HEK293T (cell line): Measurements from ENCODE around the gene PDIA4.
"Not testable (repeated sequence)": the region's sequence is repeated elsewhere in the genome, so short reads cannot be mapped to it uniquely, and the experiment has no call there.

Source experiments
- CTCF ChIA-PET: fragments of 350-600 bp; formaldehyde crosslinking; extraction: SDS; loops from one replicate; lab custom pipeline; 2021; ENCODE audit warnings: antibody characterized with exemption, inconsistent platforms; lab: Yijun Ruan, JAX
- POLR2A ChIA-PET: fragments of 350-600 bp; formaldehyde crosslinking; extraction: SDS; loops from one replicate; lab custom pipeline; 2020; ENCODE audit warnings: antibody characterized with exemption, inconsistent platforms; lab: Yijun Ruan, JAX
- DNase-seq: peaks from one replicate; pipeline ENCODE4 v3.0.0; 2012; ENCODE audit warnings: mixed read lengths; ENCODE audit errors: extremely low spot score
- ARNT ChIP-seq: fragments of 450-650 bp; IDR thresholded peaks from 2 replicates; pipeline ENCODE4 v1.6.1; 2017; ENCODE audit warnings: mild to moderate bottlenecking
- BHLHE40 ChIP-seq: fragments of 450-650 bp; IDR thresholded peaks from 2 replicates; pipeline ENCODE4 v1.6.1; 2016; ENCODE audit warnings: mild to moderate bottlenecking, moderate library complexity, borderline replicate concordance
- CTBP1 ChIP-seq: fragments of 450-650 bp; IDR thresholded peaks from 2 replicates; pipeline ENCODE4 v1.6.1; 2016; ENCODE audit warnings: borderline replicate concordance
- ELF4 ChIP-seq: fragments of 450-650 bp; IDR thresholded peaks from 2 replicates; pipeline ENCODE4 v1.6.1; 2017; ENCODE audit warnings: antibody characterized with exemption
- FOXA1 ChIP-seq: fragments of 450-650 bp; IDR thresholded peaks from 2 replicates; pipeline ENCODE4 v1.6.1; 2016; ENCODE audit warnings: mild to moderate bottlenecking
- FOXK2 ChIP-seq: fragments of 450-650 bp; IDR thresholded peaks from 2 replicates; pipeline ENCODE4 v1.6.1; 2016; ENCODE audit warnings: mild to moderate bottlenecking
- FOXM1 ChIP-seq: fragments of 450-650 bp; IDR thresholded peaks from 2 replicates; pipeline ENCODE4 v1.6.1; 2017; ENCODE audit warnings: mild to moderate bottlenecking, borderline replicate concordance
- HDGF ChIP-seq: fragments of 450-650 bp; IDR thresholded peaks from 2 replicates; pipeline ENCODE4 v1.6.1; 2017; ENCODE audit warnings: antibody characterized with exemption, borderline replicate concordance
- L3MBTL2 ChIP-seq: fragments of 450-650 bp; conservative IDR thresholded peaks from 2 replicates; pipeline ENCODE4 v1.6.1; 2016; ENCODE audit warnings: mild to moderate bottlenecking
- LEF1 ChIP-seq: fragments of 450-650 bp; IDR thresholded peaks from 2 replicates; pipeline ENCODE4 v1.6.1; 2017; ENCODE audit warnings: mild to moderate bottlenecking, borderline replicate concordance
- NFRKB ChIP-seq: fragments of 450-650 bp; IDR thresholded peaks from 2 replicates; pipeline ENCODE4 v1.6.1; 2016; ENCODE audit warnings: mild to moderate bottlenecking, moderate library complexity
- SP1 ChIP-seq: fragments of 450-650 bp; IDR thresholded peaks from 2 replicates; pipeline ENCODE4 v1.6.1; 2017
- SUZ12 ChIP-seq: fragments of 450-650 bp; IDR thresholded peaks from 2 replicates; pipeline ENCODE4 v1.6.1; 2016; ENCODE audit warnings: mild to moderate bottlenecking
- TARDBP ChIP-seq: fragments of 450-650 bp; IDR thresholded peaks from 2 replicates; pipeline ENCODE4 v1.6.1; 2016
- ZNF384 ChIP-seq: fragments of 450-650 bp; IDR thresholded peaks from 2 replicates; pipeline ENCODE4 v1.6.1; 2016
- TF ChIP-seq, protein P1 (sequence below): fragments of 450-650 bp; IDR thresholded peaks from 2 replicates; pipeline ENCODE4 v1.6.1; 2016

PDIA4 gene

DNA sequence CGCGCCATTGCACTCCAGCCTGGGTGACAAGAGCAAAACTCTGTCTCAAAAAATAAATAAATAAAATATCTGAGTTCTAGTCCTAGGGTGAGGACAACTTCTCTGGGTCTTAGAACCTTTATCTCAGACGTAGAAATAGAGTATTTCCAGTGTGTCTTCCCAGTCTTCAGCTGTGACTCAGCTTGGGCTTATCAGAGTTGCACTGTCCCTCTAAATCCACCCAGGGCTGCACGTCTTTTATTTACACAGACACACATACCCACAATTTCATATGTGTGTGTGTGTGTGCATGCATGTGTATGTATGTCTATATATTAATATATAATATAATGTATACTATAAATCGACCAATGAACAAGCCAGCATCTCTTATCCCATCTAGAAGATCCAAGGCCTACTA lies 13.0 kb upstream of the PDIA4 start:
- CTCF ChIA-PET: interaction anchor here (1.6 kb wide), 1 partner anchor 24 kb away, joined by 5 read pairs; no protein-coding TSS in a partner anchor
- no peak for DNase-seq
- POLR2A ChIA-PET: interaction anchor here (0.7 to 3.4 kb wide), 2 partner anchors 9 to 12 kb away, joined by 3 to 15 read pairs; no protein-coding TSS in a partner anchor
- TF ChIP-seq CTBP1: no peak

DNA sequence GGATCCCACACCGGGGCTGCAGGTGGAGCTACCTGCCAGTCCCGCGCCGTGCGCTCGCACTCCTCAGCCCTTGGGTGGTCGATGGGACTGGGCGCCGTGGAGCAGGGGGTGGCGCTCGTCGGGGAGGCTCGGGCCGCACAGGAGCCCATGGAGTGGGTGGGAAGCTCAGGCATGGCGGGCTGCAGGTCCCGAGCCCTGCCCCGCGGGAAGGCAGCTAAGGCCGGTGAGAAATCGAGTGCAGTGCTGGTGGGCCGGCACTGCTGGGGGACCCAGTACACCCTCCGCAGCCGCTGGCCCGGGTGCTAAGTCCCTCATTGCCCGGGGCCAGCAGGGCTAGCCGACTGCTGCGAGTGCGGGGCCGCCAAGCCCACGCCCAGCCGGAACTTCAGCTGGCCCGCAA lies 10.3 kb upstream of the PDIA4 start:
- CTCF ChIA-PET, DNase-seq: not testable (repeated sequence)
- POLR2A ChIA-PET: interaction anchor here (3.4 kb wide), 1 partner anchor 10 kb away, joined by 15 read pairs; no protein-coding TSS in a partner anchor

DNA sequence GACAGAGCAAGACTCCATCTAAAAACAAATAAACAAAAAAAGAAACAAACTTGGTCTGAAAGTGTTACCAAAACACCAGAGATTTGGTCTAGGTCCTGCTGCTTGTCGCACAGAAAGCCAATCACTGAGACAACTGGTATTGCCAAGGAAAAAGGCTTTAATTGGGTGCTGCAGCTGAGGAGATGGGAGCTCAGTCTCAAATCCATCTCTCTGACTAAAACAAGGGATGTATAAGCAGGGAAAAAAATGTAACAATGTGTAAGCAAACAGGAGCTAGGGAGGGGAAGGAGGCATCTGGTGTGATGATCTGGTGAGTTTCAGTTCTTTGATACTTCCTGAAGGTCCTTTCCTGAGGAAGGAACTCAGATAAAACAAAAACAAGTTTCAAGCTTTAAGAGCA lies 8.4 kb upstream of the PDIA4 start:
- DNase-seq: no peak
- ChIA-PET CTCF (interaction anchor here (0.7 kb wide), 1 partner anchor 43 kb away, joined by 3 read pairs; no protein-coding TSS in a partner anchor), POLR2A (no interaction called here)
- TF ChIP-seq CTBP1: no peak
- no peak for TF ChIP-seq FOXA1
- no peak for TF ChIP-seq FOXM1
- no peak for TF ChIP-seq FOXK2
- no peak for TF ChIP-seq BHLHE40
- no peak for TF ChIP-seq ARNT
- TF ChIP-seq, protein P1, sequence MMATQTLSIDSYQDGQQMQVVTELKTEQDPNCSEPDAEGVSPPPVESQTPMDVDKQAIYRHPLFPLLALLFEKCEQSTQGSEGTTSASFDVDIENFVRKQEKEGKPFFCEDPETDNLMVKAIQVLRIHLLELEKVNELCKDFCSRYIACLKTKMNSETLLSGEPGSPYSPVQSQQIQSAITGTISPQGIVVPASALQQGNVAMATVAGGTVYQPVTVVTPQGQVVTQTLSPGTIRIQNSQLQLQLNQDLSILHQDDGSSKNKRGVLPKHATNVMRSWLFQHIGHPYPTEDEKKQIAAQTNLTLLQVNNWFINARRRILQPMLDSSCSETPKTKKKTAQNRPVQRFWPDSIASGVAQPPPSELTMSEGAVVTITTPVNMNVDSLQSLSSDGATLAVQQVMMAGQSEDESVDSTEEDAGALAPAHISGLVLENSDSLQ: no peak
- no peak for TF ChIP-seq LEF1
- TF ChIP-seq TARDBP: no peak
- TF ChIP-seq SP1: no peak
- no peak for TF ChIP-seq HDGF
- TF ChIP-seq SUZ12: no peak
- no peak for TF ChIP-seq L3MBTL2
- no peak for TF ChIP-seq NFRKB
- no peak for TF ChIP-seq ELF4

DNA sequence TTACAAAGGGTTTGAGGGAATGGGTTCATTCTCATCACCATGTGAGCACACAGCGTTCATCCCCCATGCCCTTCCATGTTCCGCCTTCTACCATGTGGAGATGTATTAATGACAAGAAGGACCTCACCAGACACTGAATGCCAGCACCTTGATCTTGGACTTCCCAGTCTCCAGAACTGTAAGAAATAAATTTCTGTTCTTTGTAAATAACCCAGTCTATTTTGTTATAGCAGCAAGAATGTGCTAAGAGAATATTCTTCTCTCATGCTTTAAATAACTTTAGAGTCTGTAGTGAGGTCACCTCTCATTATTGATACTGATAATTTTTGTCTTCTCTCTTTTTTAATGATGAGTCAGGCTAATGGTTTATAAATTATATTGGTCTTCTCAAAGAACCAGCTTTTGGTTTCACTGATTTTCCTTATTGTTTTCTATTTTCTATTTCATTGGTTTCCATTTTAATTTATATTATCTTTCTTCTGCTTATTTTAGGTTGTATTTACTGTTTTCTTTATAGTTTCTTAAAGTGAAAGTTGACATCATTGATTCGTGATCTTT lies 3.1 kb upstream of the PDIA4 start:
- no peak for TF ChIP-seq TARDBP
- no peak for TF ChIP-seq CTBP1
- no peak for TF ChIP-seq L3MBTL2
- no peak for TF ChIP-seq BHLHE40
- TF ChIP-seq, protein P1: no peak
- no peak for TF ChIP-seq SP1
- TF ChIP-seq NFRKB: no peak
- TF ChIP-seq ARNT: no peak
- no peak for TF ChIP-seq SUZ12
- TF ChIP-seq FOXA1: no peak
- no peak for TF ChIP-seq FOXK2
- no peak for TF ChIP-seq FOXM1
- no peak for TF ChIP-seq ZNF384
- ChIA-PET POLR2A (no interaction called here), CTCF (no interaction called here)

DNA sequence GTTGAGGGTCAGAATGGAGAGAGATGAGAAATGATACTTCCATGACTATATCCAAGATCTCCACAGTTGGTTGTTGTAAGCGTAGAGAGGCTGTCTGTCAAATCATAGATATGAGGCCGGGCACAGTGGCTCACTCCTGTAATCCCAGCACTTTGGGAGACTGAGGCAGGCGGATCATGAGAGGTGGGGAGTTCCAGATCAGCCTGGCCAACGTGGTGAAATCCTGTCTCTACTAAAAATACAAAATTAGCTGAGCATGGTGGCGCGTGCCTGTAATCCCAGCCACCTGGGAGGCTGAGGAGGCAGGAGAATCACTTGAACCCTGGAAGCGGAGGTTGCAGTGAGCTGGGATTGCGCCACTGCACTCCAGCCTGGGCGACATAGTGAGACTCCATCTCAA lies 2.1 kb upstream of the PDIA4 start:
- ChIA-PET POLR2A (interaction anchor here (1.4 to 2.2 kb wide), 2 partner anchors 35 to 36 kb away, joined by 3 to 6 read pairs; no protein-coding TSS in a partner anchor), CTCF (interaction anchor here (0.7 kb wide), 1 partner anchor 16 kb away, joined by 3 read pairs; no protein-coding TSS in a partner anchor)
- DNase-seq: not testable (repeated sequence)

More for the DNA sequence above, 3.1 kb upstream of the PDIA4 start:
- DNase-seq: no peak

DNA sequence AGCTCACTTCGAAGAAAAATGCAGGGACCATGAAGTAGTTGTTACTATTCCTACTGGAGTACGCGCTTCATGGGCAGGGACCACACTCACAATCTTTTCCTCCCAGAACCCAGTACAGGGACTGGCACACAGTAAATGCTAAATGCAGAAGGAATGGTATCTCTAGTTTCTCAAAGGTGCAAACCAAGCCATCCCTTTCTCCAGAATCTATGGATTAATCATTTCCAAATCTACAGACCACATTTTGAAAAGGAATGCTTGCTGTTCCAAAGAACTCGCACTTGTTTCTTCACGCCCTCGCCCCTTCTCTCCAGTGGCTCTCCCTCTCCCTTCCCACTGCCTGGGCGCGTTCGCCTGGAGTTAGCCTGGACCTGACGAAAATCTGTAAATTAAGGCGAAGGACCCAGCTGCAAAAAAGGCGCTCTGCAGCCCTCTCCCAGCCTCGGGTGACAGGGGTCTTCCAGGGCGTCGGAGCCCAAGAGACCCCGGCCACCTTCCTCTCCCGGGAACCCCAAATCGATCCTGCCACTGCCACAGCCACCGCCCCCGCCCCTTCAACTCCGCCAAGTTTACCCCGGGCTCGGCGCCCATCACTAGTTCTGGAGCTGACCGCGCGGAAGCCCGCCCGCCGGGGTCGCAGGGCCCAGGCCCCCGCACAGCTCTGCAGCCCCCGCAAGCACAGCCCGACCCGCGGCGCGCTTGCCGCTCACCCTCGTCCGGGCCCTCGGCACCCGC lies 527 bp downstream of the PDIA4 start:
- no peak for TF ChIP-seq ELF4
- no peak for TF ChIP-seq NFRKB
- no peak for TF ChIP-seq FOXA1
- no peak for TF ChIP-seq ARNT
- no peak for TF ChIP-seq ZNF384
- no peak for TF ChIP-seq TARDBP
- TF ChIP-seq L3MBTL2: no peak
- no peak for TF ChIP-seq BHLHE40
- no peak for TF ChIP-seq SP1
- no peak for TF ChIP-seq HDGF
- TF ChIP-seq FOXK2: no peak
- no peak for TF ChIP-seq FOXM1
- no peak for TF ChIP-seq CTBP1
- no peak for TF ChIP-seq LEF1
- ChIA-PET CTCF (interaction anchor here (1.4 kb wide), 2 partner anchors 20 to 22 kb away, joined by 5 to 6 read pairs; no protein-coding TSS in a partner anchor), POLR2A (interaction anchor here (1.0 to 2.8 kb wide), 2 partner anchors 9 to 37 kb away, joined by 3 to 11 read pairs; no protein-coding TSS in a partner anchor)
- no peak for DNase-seq

DNA sequence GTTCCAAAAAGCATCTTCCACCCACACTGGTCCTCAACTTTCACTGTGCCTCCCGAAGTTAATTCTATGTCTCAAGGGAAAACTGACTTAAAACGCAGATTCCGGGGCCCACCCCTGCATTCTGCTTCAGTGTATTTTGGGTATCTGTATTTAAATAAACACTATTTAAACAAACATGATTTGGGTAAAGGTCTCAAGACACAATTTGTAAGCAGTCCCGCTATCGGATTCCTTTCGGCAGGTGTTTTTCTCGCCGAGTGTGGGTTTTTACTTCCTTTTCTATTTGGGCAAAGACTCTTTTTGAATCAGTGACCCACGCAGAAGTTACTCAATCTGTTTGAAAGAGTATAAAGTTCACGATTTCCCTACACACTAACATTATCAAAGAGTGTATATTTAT lies 1.2 kb downstream of the PDIA4 start:
- TF ChIP-seq HDGF (no peak), FOXA1 (no peak), NFRKB (no peak), L3MBTL2 (no peak), LEF1 (no peak), SP1 (no peak), ELF4 (no peak)
- POLR2A ChIA-PET: interaction anchor here (2.8 kb wide), 1 partner anchor 8 kb away, joined by 11 read pairs; no protein-coding TSS in a partner anchor
- CTCF ChIA-PET: interaction anchor here (0.9 to 2.1 kb wide), 3 partner anchors 20 to 38 kb away, joined by 3 to 10 read pairs (median 6); no protein-coding TSS in a partner anchor
- no peak for DNase-seq
